Gastrocnemius medialis (tissue), 4 donors: ENCODE measurements around the gene SFXN3. TPM values are rescaled to one million over a fixed set of nuclear protein-coding genes. Genes with fewer than 3 reads are reported as not detected.

Source experiments
- ATAC-seq, 2 donors: fragments of 150-250 bp; one replicate each; pipeline ENCODE4 v1.9.1; 2016
- DNase-seq, 2 donors: peaks; one replicate each; pipeline ENCODE4 v3.0.0-alpha.2; 2019
- H3K27ac ChIP-seq, 4 donors: fragments of 200-600 bp; sonication (generic); 1 replicate in 1 of 4; 2 replicates in 3 of 4; pipeline ENCODE4 v1.5.1; 2016 to 2018; ENCODE audit warnings: mild to moderate bottlenecking in 2 of 4, moderate library complexity in 1 of 4
- H3K27me3 ChIP-seq, 3 donors: fragments of 200-600 bp; sonication (generic) in 2 of 3; 1 replicate in 1 of 3; 2 replicates in 2 of 3; pipeline versions ENCODE4 v1.5.1 to v1.6.0; 2016 to 2019; ENCODE audit warnings: mild to moderate bottlenecking in 1 of 3, moderate library complexity in 1 of 3
- H3K36me3 ChIP-seq, 2 donors: fragments of 200-600 bp; sonication (generic) in 1 of 2; one replicate each; pipeline ENCODE4 v1.5.1; 2017 to 2018
- H3K4me1 ChIP-seq, 2 donors: fragments of 200-600 bp; sonication (generic) in 1 of 2; one replicate each; pipeline ENCODE4 v1.5.1; 2016 to 2017; ENCODE audit warnings: mild to moderate bottlenecking in 2 of 2
- H3K4me3 ChIP-seq, 4 donors: fragments of 200-600 bp; sonication (generic) in 3 of 4; 1 replicate in 1 of 4; 2 replicates in 3 of 4; pipeline ENCODE4 v1.5.1; 2016 to 2019; ENCODE audit warnings: mild to moderate bottlenecking in 2 of 4
- H3K9me3 ChIP-seq, 3 donors: fragments of 200-600 bp; sonication (generic) in 2 of 3; 1 replicate in 1 of 3; 2 replicates in 2 of 3; pipeline ENCODE4 v1.5.1; 2016 to 2019
- CTCF ChIP-seq, 5 experiments: fragments of 450-650 bp in 3 of 5; fragments of 200-600 bp in 2 of 5; sonication (generic) in 2 of 5; IDR thresholded peaks in 4 of 5; conservative IDR thresholded peaks in 1 of 5; 1 replicate in 4 of 5; 2 replicates in 1 of 5; pipeline ENCODE4 v1.5.1; 2016 to 2019; ENCODE audit warnings: antibody characterized with exemption in 5 of 5, mild to moderate bottlenecking in 3 of 5, moderate library complexity in 3 of 5
- POLR2A ChIP-seq, 2 donors: fragments of 450-650 bp; IDR thresholded peaks; one replicate each; pipeline ENCODE4 v1.6.1; 2017; ENCODE audit warnings: antibody characterized with exemption in 2 of 2, mild to moderate bottlenecking in 2 of 2, moderate library complexity in 2 of 2
- in situ Hi-C, 4 donors: fragments of 200-750 bp; cut with MboI; loops; one replicate each; pipeline versions ENCODE4 v1.15.0 to v1.8.0; 2017; ENCODE audit warnings: low sequenced_read_pairs in 4 of 4
- intact Hi-C: fragments of 100-400 bp; cut with DNase I; formaldehyde crosslinking; loops from one replicate; pipeline ENCODE4 v1.15.1; 2023; ENCODE audit warnings: low total_unique reads
- total RNA-seq, 4 donors: library from RNA; depleted of rRNA; stranded (reverse); fragments of >200 nt; gene quantifications; one replicate each; pipeline versions ENCODE4 v1.1.0 to v1.2.3, GENCODE V29; 2016

The SFXN3 gene
- total RNA-seq, 4 donors from 2014 or later, result 4.2 to 9.5 (median 7.0) TPM

- Histone ChIP-seq H3K27ac (no peak overlapping the region), H3K4me3 (no peak overlapping the region), H3K36me3 (no peaks in the 10 kb centered on the region), H3K9me3 (no peaks in the 10 kb centered on the region), H3K27me3 (no peaks in the 10 kb centered on the region), H3K4me1 (peaks cover 9 to 12% of the 10 kb centered on the region in 2 donors)
- intact Hi-C loops, result no loop called here
- ATAC-seq (no peak), DNase-seq (no peak)
- in situ Hi-C loops, result no loop called here
- no peak for TF ChIP-seq POLR2A (IDR thresholded peaks at IDR 0.05)
- no peak for TF ChIP-seq CTCF (IDR thresholded peaks at IDR 0.05 in 4 of 5, conservative IDR thresholded peaks at IDR 0.05 in 1 of 5)
Observed at GRCh38 chr10:101056365-101057151, 25.5 kb downstream of the SFXN3 start.

GRCh38 chr10:101060036-101060950 lies 29.3 kb downstream of the SFXN3 start:
- H3K27me3 ChIP-seq, result peaks cover 0 to 4% (median 0%) of the 10 kb centered on the region in 3 donors
- no peaks in the 10 kb centered on the region for H3K36me3 ChIP-seq
- in situ Hi-C loops, result no loop called here
- intact Hi-C loops, result loop anchor here (1.0 to 5.0 kb wide), 4 partner anchors 8 to 148 kb away; partner anchors contain the start of genes LZTS2 and SLF2
- ATAC-seq (peak; percentile 84 to 85), DNase-seq (peak; percentile 83 to 92)
- peak overlapping the region; percentile 79 to 94 (median 88) for H3K4me3 ChIP-seq
- no peaks in the 10 kb centered on the region for H3K9me3 ChIP-seq
- H3K4me1 ChIP-seq, result peaks cover 30 to 34% of the 10 kb centered on the region in 2 donors
- peak; percentile 75 to 93 (median 85) for TF ChIP-seq CTCF (IDR thresholded peaks at IDR 0.05 in 4 of 5, conservative IDR thresholded peaks at IDR 0.05 in 1 of 5)
- no peak for TF ChIP-seq POLR2A (IDR thresholded peaks at IDR 0.05)
- H3K27ac ChIP-seq, result peak overlapping the region; percentile 93 to 99 (median 98)

- Histone ChIP-seq H3K27ac (peak overlapping the region; percentile 93 to 99 (median 98)), H3K4me1 (peaks cover 38 to 40% of the 10 kb centered on the region in 2 donors), H3K36me3 (no peaks in the 10 kb centered on the region), H3K9me3 (no peaks in the 10 kb centered on the region), H3K4me3 (peak overlapping the region; percentile 79 to 94 (median 88)), H3K27me3 (peaks cover under 1 to 7% (median 3%) of the 10 kb centered on the region in 3 donors)
- DNase-seq (peak; percentile 87 to 93), ATAC-seq (peak; percentile 82 to 88)
- intact Hi-C loops (loop anchor here (1.0 to 5.0 kb wide), 4 partner anchors 7 to 149 kb away; partner anchors contain the start of genes LZTS2 and SLF2), in situ Hi-C loops (no loop called here)
- TF ChIP-seq POLR2A (IDR thresholded peaks at IDR 0.05), result peak; percentile 64 to 71
- TF ChIP-seq CTCF (IDR thresholded peaks at IDR 0.05 in 4 of 5, conservative IDR thresholded peaks at IDR 0.05 in 1 of 5), result no peak
Observed at GRCh38 chr10:101060951-101061623, 30.1 kb downstream of the SFXN3 start.

- no peaks in the 10 kb centered on the region for H3K36me3 ChIP-seq
- peak within 1 kb of the TSS; percentile 93 to 99 (median 98) for H3K27ac ChIP-seq
- in situ Hi-C loops, result no loop called here
- ATAC-seq, result peak; percentile 25 to 38
- intact Hi-C loops, result loop anchor here (2.0 to 5.0 kb wide), 3 partner anchors 19 to 149 kb away; partner anchors contain the start of genes LZTS2 and SLF2
- H3K9me3 ChIP-seq, result no peaks in the 10 kb centered on the region
- H3K4me1 ChIP-seq, result peaks cover 45 to 47% of the 10 kb centered on the region in 2 donors
- TF ChIP-seq CTCF (IDR thresholded peaks at IDR 0.05 in 4 of 5, conservative IDR thresholded peaks at IDR 0.05 in 1 of 5) (no peak), POLR2A (IDR thresholded peaks at IDR 0.05) (no peak)
- peak in 1 of 2 donors; percentile 65 for DNase-seq
- H3K4me3 ChIP-seq, result peak within 1 kb of the TSS; percentile 79 to 94 (median 88)
- peaks cover 7 to 13% (median 9%) of the 10 kb centered on the region in 3 donors for H3K27me3 ChIP-seq
Observed at GRCh38 chr10:101061624-101062231, 30.7 kb downstream of the SFXN3 start, which contains the start of gene KAZALD1. TSS of gene KAZALD1 (plus strand) at chr10:101061989. CDS start at chr10:101062593, 604 bp downstream.
